HG02840 (cell line): ENCODE measurements around the gene CARF.
"Not testable (repeated sequence)": the region's sequence is repeated elsewhere in the genome, so short reads cannot be mapped to it uniquely, and the experiment has no call there.

Experiments
- ATAC-seq: cut with Tn5 transposase; IDR thresholded peaks from one replicate; pipeline ENCODE4 v1.9.1; 2021; ENCODE audit warnings: mild to moderate bottlenecking, moderate library complexity, moderate number of reproducible peaks; ENCODE audit not compliant: unreplicated experiment, low FRiP score

CARF gene

GRCh38 chr2:202933139-202933510 lies 21.1 kb downstream of the CARF start:
- no peak for ATAC-seq

GRCh38 chr2:202933958-202934357 lies 21.9 kb downstream of the CARF start:
- ATAC-seq, result no peak

GRCh38 chr2:202934456-202934855 lies 22.4 kb downstream of the CARF start:
- ATAC-seq, result no peak

GRCh38 chr2:202938960-202939359 lies 26.9 kb downstream of the CARF start:
- ATAC-seq, result no peak

GRCh38 chr2:202941771-202942170 lies 29.7 kb downstream of the CARF start:
- ATAC-seq, result no peak

GRCh38 chr2:202944408-202944807 lies 32.3 kb downstream of the CARF start:
- ATAC-seq, result no peak

GRCh38 chr2:202944816-202945215 lies 32.7 kb downstream of the CARF start:
- ATAC-seq, result no peak

GRCh38 chr2:202945497-202945896 lies 33.4 kb downstream of the CARF start:
- no peak for ATAC-seq

GRCh38 chr2:202949333-202949732 lies 37.3 kb downstream of the CARF start:
- ATAC-seq, result not testable (repeated sequence)

GRCh38 chr2:202950592-202950991 lies 38.5 kb downstream of the CARF start:
- no peak for ATAC-seq

GRCh38 chr2:202960524-202960923 lies 48.4 kb downstream of the CARF start:
- no peak for ATAC-seq

GRCh38 chr2:202963712-202964111 lies 51.6 kb downstream of the CARF start:
- no peak for ATAC-seq

GRCh38 chr2:202965810-202966460 lies 53.9 kb downstream of the CARF start:
- ATAC-seq, result no peak

GRCh38 chr2:202969404-202969803 lies 57.3 kb downstream of the CARF start:
- not testable (repeated sequence) for ATAC-seq

- no peak for ATAC-seq
Measured at GRCh38 chr2:202976809-202977208, 64.7 kb downstream of the CARF start.

- no peak for ATAC-seq
Measured at GRCh38 chr2:202982779-202983491, 70.9 kb downstream of the CARF start.

GRCh38 chr2:202989749-202990148 lies 77.7 kb downstream of the CARF start:
- ATAC-seq, result no peak

- ATAC-seq, result no peak
Measured at GRCh38 chr2:202990501-202990900, 78.4 kb downstream of the CARF start.

GRCh38 chr2:202997113-202997512 lies 85.0 kb downstream of the CARF start:
- not testable (repeated sequence) for ATAC-seq

GRCh38 chr2:203002054-203002821 lies 90.2 kb downstream of the CARF start:
- no peak for ATAC-seq

- no peak for ATAC-seq
Measured at GRCh38 chr2:203003716-203004115, 91.6 kb downstream of the CARF start.
